HG02840 (cell line): ENCODE results near the gene AATF.

Source experiments
- ATAC-seq: cut with Tn5 transposase; IDR thresholded peaks from one replicate; pipeline ENCODE4 v1.9.1; 2021; ENCODE audit warnings: mild to moderate bottlenecking, moderate library complexity, moderate number of reproducible peaks; ENCODE audit not compliant: unreplicated experiment, low FRiP score

AATF gene

GRCh38 chr17:36977066-36977465 lies 28.3 kb downstream of the AATF start:
- ATAC-seq, result no peak

- no peak for ATAC-seq
Observed at GRCh38 chr17:36977568-36977967, 28.8 kb downstream of the AATF start.

DNA sequence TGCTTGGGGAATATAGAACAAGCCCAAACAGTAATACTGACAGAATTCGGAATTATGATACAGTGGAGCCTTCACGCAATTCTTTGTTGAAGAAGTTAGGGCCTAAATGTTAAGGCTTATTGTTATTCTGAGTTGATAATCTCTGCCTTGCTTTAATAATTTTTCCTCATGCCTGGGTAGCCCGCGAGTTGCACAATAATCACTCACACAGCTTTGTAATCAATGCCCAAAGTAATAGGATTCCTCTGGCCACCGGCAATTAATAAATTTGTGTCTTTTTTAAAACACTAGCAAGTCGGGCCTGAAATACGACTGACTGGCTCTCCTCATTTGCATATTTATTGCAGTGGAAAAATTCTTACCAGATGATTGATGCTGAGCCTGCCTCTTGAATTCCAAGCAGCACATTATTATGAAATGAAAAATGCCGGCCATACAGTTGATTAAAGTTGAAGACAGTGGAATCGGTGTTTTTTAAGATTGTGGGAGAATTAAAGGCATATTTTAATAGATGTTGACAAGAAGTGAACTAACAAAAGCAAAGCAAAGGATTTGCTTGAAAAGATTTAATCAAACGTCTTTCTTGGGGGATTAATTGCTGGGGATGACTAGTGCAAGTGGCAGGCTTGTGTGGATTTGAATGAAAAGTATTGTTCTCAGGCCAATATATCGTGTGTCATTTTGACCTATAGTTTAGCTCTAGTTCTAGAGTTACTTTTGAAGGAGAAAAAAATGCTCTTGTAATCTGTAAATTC lies 30.2 kb downstream of the AATF start:
- no peak for ATAC-seq

DNA sequence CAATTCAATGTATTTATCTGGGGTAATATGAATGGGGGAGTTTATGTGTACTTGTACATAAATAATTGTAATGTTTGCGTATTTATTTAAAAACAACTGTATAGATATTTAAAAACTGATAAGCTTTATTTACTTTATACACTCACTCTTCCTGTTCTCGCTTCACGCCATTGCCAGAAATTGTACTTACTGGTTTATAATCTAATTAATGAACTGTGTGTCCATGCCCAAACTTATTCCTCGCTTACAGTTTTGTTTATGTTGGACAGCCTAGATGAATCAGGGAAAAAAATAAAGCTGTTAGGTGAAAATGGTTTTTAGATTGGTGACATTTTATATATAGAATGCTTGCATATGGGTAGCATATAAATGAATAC lies 30.8 kb downstream of the AATF start:
- ATAC-seq, result no peak

DNA sequence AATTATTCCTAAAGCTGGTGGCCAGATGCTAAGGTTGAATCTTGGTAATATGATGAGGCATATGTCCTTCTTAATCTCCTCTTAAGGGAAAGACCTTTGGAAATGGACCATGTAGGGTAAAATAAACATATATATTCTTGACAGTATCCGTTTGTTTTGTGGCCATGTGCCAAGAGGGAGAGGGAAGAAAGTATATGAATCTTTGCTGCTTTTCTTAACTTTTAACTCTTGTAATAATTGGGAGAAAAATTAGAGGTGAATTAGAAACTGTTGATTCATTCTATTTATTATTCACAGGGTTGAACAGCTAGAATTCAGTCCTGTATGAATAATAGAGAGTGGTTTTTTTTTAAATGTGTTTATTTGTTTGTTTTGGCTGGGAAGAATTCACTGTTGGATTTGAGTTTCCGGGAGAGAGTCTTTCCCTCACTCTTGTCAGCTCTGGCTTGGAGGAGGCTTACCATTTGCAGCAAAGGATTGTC lies 31.6 kb downstream of the AATF start:
- ATAC-seq, result no peak

GRCh38 chr17:36983618-36984017 lies 34.9 kb downstream of the AATF start:
- no peak for ATAC-seq

GRCh38 chr17:36989173-36989572 lies 40.4 kb downstream of the AATF start:
- no peak for ATAC-seq

DNA sequence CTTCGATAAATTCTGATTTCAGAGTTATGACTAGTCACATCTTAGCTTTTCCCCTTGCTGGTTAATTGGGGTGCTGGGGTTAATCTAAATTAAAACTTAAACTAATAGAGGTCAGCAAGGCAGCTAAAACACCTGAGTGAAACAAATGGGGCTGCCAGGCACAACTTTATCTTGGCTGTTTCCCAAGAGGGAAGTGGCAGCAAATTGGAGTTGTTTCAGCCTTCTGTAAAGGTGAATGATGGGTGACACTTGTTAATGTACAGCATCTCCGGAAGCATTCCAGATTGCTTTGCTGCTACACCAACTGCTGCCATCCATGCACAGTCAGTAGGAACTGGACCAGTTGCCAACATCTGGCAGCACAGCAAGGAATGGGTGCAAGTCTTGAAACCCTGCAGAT lies 43.9 kb downstream of the AATF start:
- no peak for ATAC-seq

DNA sequence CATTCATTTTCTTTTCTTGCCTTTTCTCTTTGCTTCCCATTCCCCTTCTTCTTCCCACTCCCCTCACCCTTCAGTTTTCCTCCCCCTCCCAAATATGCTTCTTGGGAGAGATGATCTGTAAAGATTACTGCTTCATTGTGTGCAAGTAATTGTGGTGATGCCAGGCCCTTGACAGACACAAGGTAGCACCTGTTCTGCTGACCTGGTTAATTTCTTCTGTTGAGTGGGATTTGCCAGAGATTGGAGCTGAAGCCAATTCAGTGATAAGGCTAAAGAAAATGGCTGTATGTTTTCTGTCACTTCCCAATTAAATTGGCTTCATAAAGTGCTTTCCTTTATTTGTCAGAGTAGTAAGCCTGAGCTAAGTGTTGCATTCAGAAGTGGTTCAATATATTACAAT lies 44.5 kb downstream of the AATF start:
- ATAC-seq, result no peak

- ATAC-seq, result no peak
Observed at GRCh38 chr17:36994438-36994837, 45.7 kb downstream of the AATF start.

DNA sequence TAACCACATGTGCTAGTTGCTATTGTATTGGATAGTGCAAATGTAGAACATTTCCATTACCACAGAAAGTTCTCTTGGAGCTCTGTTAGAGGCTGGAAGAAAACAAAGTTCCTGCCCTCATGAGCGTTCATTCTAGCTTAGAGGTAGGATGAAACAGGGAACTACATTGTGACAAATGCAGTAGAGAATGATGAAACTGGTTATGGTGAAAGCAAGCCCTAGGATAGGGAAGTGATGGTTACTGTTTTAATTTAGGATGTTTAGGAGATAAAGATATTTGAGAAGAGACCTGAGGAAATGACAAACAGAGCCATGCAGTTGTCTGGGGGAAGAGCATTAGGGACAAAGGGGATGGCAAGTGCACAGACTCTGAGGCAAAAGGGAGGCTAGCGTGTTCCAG lies 50.7 kb downstream of the AATF start:
- ATAC-seq, result no peak

- ATAC-seq, result no peak
Observed at GRCh38 chr17:37016780-37017179, 68.0 kb downstream of the AATF start.

DNA sequence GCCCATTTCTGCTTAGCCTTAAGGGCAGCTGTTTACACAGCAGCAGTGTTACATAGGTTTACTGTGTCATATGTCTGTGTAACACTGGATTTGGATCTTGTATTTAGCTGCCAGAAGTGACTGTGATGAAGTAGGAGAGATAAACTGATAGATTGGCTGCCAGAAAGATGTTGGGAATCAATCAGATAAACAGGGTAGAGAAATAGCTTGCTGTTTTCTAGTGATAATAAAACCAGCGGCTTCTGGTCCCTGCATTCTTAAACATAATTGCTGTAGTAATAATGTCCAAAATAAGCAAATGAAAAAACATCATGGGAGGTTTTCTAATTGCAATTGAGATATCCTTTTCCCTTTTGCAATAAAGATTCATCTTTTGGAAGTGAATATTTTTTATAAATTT lies 68.7 kb downstream of the AATF start:
- ATAC-seq, result no peak

DNA sequence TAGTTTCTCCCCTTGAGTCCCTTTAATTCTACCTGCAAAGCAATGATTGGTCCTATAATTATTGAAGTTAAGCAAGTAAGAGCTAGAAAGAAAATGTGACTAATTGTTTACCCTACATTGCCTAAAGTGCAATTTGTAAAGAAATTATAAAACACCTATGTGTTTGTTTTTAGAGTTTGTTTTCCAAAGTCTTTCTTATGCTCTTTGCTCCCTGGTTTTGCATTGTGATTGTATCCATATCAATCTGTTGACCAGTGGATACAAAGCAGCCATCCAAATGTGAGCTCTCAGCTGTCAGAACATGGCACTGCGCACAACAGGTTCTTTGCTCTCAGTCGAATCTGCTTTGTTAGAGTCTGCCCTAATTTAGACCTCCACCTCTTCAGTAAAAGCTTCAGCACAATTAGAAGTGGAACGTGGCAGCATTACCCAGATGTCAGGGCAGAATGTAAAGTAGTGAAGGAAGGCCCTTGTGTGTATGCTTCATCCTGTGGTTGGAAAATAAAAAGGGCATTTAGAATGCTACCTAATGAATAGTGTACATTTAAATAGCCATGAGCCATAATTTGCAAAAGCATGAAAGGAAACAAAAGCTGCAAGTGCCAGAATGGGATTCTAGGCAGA lies 70.5 kb downstream of the AATF start:
- no peak for ATAC-seq

- no peak for ATAC-seq
Observed at GRCh38 chr17:37019741-37020129, 71.0 kb downstream of the AATF start.

GRCh38 chr17:37024181-37024637 lies 75.5 kb downstream of the AATF start:
- ATAC-seq, result no peak

DNA sequence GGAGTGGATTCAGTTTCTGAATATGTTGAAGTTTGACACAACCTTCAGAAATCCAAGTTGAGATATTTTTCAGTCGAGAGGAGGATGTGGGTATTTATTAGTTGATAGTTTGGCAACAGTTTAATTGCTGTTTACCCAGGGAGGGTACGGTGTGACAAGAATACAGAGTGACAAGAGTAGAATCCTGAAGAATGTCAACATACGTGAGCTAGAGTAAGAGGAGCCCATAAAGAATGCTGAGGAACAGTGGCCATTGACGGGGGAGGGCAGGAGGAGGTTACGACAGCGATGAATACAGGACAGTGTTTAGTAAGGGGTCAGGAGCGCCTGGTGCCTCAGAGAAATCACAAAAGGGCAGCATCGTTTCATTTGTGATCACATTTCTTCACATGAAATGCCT lies 76.5 kb downstream of the AATF start:
- no peak for ATAC-seq

DNA sequence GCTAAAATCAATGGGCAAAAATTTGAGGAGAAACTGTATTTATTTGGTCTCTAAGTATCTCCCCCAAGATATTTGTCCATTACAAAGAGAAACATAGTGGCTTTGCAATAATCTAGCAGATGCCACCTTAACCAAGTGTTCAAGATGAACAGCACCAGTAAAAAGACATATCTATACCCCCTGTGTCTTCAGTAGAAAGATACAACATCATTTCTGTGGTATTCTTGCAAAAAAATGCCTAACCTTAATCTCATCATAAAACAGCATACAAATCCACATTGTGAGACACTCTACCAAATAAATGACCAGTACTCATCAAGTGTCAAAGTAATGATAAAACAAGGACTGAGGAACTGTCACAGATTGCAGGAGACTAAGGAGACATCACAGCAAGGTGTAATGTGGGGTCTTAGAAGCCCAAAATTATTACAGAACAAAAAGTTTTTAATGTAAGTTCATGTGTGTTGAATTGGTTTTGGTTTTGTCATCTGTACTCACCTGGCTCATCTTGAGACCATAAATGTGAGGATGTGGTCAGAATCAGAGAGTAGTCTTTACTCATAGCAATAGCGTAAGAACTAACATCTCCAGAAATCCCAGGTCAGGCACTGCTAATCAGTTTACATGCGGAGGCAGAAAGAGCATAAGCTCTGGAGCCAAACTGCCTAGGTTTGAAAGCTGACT lies 77.2 kb downstream of the AATF start:
- no peak for ATAC-seq

DNA sequence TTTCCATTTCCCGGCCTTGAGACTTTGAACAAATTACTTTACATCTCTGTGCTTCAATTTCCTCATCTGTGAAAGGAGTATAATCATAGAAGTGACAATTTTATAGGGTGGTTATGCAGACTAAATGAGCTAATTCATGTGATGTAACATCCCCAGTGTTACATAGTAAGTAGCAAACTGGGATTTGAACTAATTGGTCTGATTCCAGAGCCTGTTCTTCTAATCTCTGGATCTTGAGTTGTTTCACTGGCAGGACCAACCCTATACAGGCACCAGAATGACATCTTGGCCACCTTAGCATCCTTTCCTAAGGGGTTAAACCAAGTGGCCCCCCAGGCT lies 77.7 kb downstream of the AATF start:
- no peak for ATAC-seq

DNA sequence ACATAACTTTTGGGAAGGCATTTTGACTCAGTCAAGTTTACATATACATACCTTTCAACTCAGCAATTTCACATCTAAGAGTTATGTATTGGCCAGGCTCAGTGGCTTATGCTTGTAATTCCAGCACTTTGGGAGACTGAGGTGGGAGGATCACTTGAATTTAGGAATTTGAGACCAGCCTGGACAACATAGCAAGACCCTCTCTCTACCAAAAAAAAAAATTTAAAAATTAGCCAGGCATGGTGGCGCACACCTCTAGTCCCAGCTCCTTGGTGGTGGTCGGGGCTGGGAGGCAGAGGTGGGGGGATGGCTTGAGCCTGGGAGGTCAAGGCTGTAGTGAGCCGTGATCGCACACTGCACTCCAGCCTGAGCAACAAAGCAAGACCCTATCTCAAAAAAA lies 79.3 kb downstream of the AATF start:
- ATAC-seq, result no peak

DNA sequence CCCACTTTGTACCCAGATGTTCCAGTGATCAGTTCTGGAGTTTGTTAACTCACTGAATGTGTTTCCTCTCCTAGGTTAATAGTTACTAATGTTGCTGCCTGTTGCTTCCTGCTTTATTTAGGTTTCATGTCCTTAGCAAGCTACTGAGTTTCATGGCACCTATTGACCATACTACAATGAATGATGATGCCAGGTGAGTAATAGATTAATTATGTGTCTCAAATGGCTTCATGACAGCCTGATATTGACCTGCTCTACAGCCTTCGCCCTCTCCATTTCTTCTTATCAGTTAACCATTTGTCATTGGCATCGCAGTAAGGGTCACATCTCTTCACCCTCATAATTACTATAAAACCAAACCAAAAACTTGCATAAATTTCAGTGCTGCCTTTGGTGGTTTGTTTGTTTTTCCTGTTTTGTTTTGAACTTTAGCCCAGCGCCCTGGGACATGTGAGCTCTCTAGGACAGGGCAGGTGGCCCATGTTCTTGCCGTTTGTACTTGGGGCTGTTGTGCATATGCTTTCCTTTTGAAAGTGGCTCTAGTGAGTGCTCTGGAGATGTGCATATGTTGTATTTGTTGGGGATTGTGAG lies 82.8 kb downstream of the AATF start:
- ATAC-seq, result no peak
